RWPE1 (cell line): ENCODE data around the gene MKLN1.

Source experiments
- CTCF ChIA-PET: fragments of 350-600 bp; sonication (Branson Sonifier 250); formaldehyde crosslinking; extraction: SDS; loops from one replicate; lab custom pipeline; 2021; lab: Yijun Ruan, JAX
- POLR2A ChIA-PET: fragments of 400-600 bp; formaldehyde crosslinking; extraction: SDS; loops from one replicate; lab custom pipeline; 2020; ENCODE audit warnings: antibody characterized with exemption; ENCODE audit not compliant: low non-redundant PET; lab: Yijun Ruan, JAX
- DNase-seq: peaks from one replicate; pipeline ENCODE4 v3.0.0; 2012; ENCODE audit warnings: low spot score
- H3K27ac ChIP-seq: fragments of 450-650 bp; 2 replicates; pipeline ENCODE4 v1.5.1; 2017
- CTCF ChIP-seq: fragments of 450-650 bp; conservative IDR thresholded peaks from 2 replicates; pipeline ENCODE4 v1.5.1; 2017; ENCODE audit warnings: low read depth, mild to moderate bottlenecking

The MKLN1 gene

DNA sequence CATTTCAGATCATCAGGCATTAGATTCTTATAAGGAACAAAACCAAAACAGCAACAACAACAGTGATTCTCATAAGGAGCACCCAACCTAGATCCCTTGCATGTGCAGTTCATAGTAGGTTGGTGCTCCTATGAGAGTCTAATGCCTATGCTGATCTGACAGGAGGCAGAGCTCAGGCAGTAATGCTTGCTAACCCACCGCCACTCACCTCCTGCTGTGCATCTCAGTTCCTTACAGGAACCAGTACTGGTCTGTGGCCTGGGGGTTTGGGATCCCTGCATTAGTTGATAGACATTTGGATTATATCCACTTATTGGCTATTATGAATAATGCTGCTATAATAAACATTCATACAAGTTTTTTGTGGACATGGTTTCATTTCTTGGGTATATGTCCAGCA lies 14.0 kb downstream of the MKLN1 start:
- DNase-seq, result no peak
- CTCF ChIA-PET, result no interaction called here
- no peak overlapping the region for H3K27ac ChIP-seq
- TF ChIP-seq CTCF, result no peak
- POLR2A ChIA-PET, result no interaction called here

- ChIA-PET CTCF (interaction anchor here (0.7 kb wide), 1 partner anchor 274 kb away, joined by 3 read pairs; no protein-coding TSS in a partner anchor), POLR2A (no interaction called here)
- no peak overlapping the region for H3K27ac ChIP-seq
- no peak for DNase-seq
- TF ChIP-seq CTCF, result no peak
Measured at GRCh38 chr7:131342864-131343442, 15.3 kb downstream of the MKLN1 start.

- CTCF ChIA-PET, result no interaction called here
- H3K27ac ChIP-seq, result no peak overlapping the region
- POLR2A ChIA-PET, result no interaction called here
- no peak for DNase-seq
- TF ChIP-seq CTCF, result no peak
Measured at GRCh38 chr7:131346885-131347592, 19.4 kb downstream of the MKLN1 start.

DNA sequence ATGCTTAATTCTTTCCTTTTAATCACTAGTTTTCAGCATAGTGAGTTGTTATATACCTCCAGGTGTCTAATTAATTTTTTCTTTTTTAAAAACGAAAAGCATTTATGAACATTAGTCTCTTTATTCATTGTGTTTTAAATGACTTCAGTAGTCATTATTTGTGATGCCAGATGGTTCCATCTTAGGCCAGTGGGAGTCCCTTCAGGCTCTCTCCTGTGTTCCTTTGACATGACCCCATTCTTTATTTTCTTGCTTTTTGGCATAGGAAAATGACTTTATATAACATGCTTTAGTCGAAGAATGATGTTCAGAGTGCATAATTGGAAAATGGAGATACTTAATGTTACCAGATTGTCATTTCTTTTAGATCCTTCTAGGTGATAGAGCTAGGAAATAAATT lies 24.4 kb downstream of the MKLN1 start:
- TF ChIP-seq CTCF, result no peak
- DNase-seq, result no peak
- POLR2A ChIA-PET, result no interaction called here
- H3K27ac ChIP-seq, result no peak overlapping the region
- CTCF ChIA-PET, result no interaction called here

DNA sequence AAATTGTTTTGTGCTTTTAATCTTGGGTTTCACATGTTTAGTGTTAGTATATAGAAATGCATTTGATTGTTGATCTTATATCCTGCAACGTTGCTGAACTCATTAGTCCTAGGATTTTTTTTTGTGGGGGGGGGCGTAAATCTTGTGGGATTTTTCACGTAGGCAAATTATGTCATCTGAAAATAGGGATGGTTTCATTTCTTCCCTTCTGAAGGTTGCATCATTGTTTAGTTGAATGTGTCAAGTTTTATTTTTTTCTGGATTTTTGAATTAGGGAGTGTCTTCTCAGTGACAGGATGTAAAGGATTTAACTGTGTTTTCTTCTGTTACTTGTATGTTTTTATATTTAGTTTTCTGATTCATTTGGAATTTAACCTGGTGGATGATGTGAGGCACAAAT lies 26.7 kb downstream of the MKLN1 start:
- ChIA-PET CTCF (no interaction called here), POLR2A (no interaction called here)

More for the DNA sequence above, 26.7 kb downstream of the MKLN1 start:
- no peak for TF ChIP-seq CTCF
- DNase-seq, result no peak
- no peak overlapping the region for H3K27ac ChIP-seq
